SK-N-SH (cell line): ENCODE measurements around the gene MLXIPL. TPM values are rescaled to one million over a fixed set of nuclear protein-coding genes. Genes with fewer than 3 reads are reported as not detected.

Experiments used
- CTCF ChIA-PET: fragments of 300-600, 350-600 bp; formaldehyde crosslinking; extraction: SDS; loops from one replicate; lab custom pipeline; 2021; lab: Yijun Ruan, JAX
- POLR2A ChIA-PET: fragments of 350-600 bp; sonication (Branson Sonifier 250); formaldehyde crosslinking; extraction: SDS; loops from one replicate; lab custom pipeline; 2020; ENCODE audit warnings: antibody characterized with exemption, inconsistent platforms; lab: Yijun Ruan, JAX
- DNase-seq: peaks from one replicate; pipeline ENCODE4 v3.0.0; 2012
- H2AFZ ChIP-seq: fragments of 200-600 bp; sonication (generic); 2 replicates; pipeline ENCODE4 v1.8.1; 2016; ENCODE audit warnings: antibody characterized with exemption, mild to moderate bottlenecking, low read depth
- H3F3A ChIP-seq: fragments of 200-600 bp; sonication (generic); replicated peaks from 2 replicates; pipeline ENCODE3; 2016; ENCODE audit warnings: antibody characterized with exemption, mild to moderate bottlenecking; ENCODE audit not compliant: insufficient read depth
- H3K27ac ChIP-seq, 2 experiments: fragments of 200-500 bp in 1 of 2; fragments of 200-600 bp in 1 of 2; sonication (Bioruptor generic) in 1 of 2; sonication (generic), shearing (Covaris generic) in 1 of 2; 2 replicates each; pipeline versions ENCODE4 v1.5.1 to v1.6.1; 2014 to 2016; ENCODE audit warnings: low read depth in 2 of 2, inconsistent platforms in 1 of 2, low read length in 1 of 2, mild to moderate bottlenecking in 1 of 2, mixed read lengths in 1 of 2
- H3K27me3 ChIP-seq: fragments of 200-600 bp; sonication (generic), shearing (Covaris generic); 2 replicates; pipeline ENCODE4 v1.6.1; 2016; ENCODE audit warnings: mixed run types; ENCODE audit not compliant: insufficient read depth
- H3K36me3 ChIP-seq, 2 experiments: fragments of 200-500 bp in 1 of 2; fragments of 200-600 bp in 1 of 2; sonication (Bioruptor generic) in 1 of 2; sonication (generic) in 1 of 2; replicated peaks in 1 of 2; 2 replicates each; pipeline versions ENCODE3 to v1.5.1; 2014 to 2016; ENCODE audit warnings: low read length in 1 of 2, mild to moderate bottlenecking in 1 of 2; ENCODE audit not compliant: insufficient read depth in 2 of 2, control insufficient read depth in 1 of 2
- H3K4me1 ChIP-seq, 2 experiments: fragments of 200-500 bp in 1 of 2; fragments of 200-600 bp in 1 of 2; sonication (Bioruptor generic) in 1 of 2; sonication (generic), shearing (Covaris generic) in 1 of 2; 2 replicates each; pipeline versions ENCODE4 v1.5.1 to v1.6.1; 2014 to 2016; ENCODE audit warnings: low read depth in 1 of 2, low read length in 1 of 2, mixed run types in 1 of 2; ENCODE audit not compliant: insufficient read depth in 2 of 2, control insufficient read depth in 1 of 2
- H3K4me2 ChIP-seq: fragments of 200-600 bp; sonication (generic), shearing (Covaris generic); 2 replicates; pipeline ENCODE4 v1.6.1; 2017; ENCODE audit warnings: mixed run types
- H3K4me3 ChIP-seq, 2 experiments: fragments of 200-500 bp in 1 of 2; fragments of 200-600 bp in 1 of 2; sonication (Bioruptor generic) in 1 of 2; sonication (generic), shearing (Covaris generic) in 1 of 2; 2 replicates each; pipeline versions ENCODE4 v1.5.1 to v1.8.1; 2014 to 2016; ENCODE audit warnings: low read depth in 2 of 2, inconsistent platforms in 1 of 2, low read length in 1 of 2, mild to moderate bottlenecking in 1 of 2, mixed read lengths in 1 of 2, moderate library complexity in 1 of 2
- H3K79me2 ChIP-seq: fragments of 200-600 bp; sonication (generic); 2 replicates; pipeline ENCODE4 v1.8.1; 2017; ENCODE audit warnings: mild to moderate bottlenecking; ENCODE audit not compliant: insufficient read depth
- H3K9ac ChIP-seq: fragments of 200-600 bp; sonication (generic); 2 replicates; pipeline ENCODE4 v1.6.1; 2017; ENCODE audit warnings: mixed run types
- H3K9me2 ChIP-seq: fragments of 200-600 bp; sonication (generic); 2 replicates; pipeline ENCODE4 v1.6.1; 2017; ENCODE audit warnings: mixed run types
- H3K9me3 ChIP-seq: fragments of 200-600 bp; sonication (generic); 2 replicates; pipeline ENCODE4 v1.6.1; 2017; ENCODE audit warnings: mixed run types, mild to moderate bottlenecking, moderate library complexity
- H4K20me1 ChIP-seq: fragments of 200-600 bp; sonication (generic); 2 replicates; pipeline ENCODE4 v1.6.1; 2017; ENCODE audit warnings: mild to moderate bottlenecking, mixed run types; ENCODE audit not compliant: insufficient read depth
- ELF1 ChIP-seq: IDR thresholded peaks from 2 replicates; pipeline ENCODE4 v1.4.0; 2012
- EP300 ChIP-seq, 2 experiments: IDR thresholded peaks; 2 replicates each; pipeline versions ENCODE4 v1.4.0 to v1.6.1; 2012; ENCODE audit warnings: borderline replicate concordance in 1 of 2, low read depth in 1 of 2, low read length in 1 of 2
- EZH2phosphoT487 ChIP-seq: fragments of 200-600 bp; sonication (generic); IDR thresholded peaks from 2 replicates; pipeline ENCODE4 v1.6.1; 2017; ENCODE audit warnings: low read depth, mixed run types, mild to moderate bottlenecking, antibody characterized with exemption, moderate library complexity, borderline replicate concordance
- FOSL2 ChIP-seq: IDR thresholded peaks from 2 replicates; pipeline ENCODE4 v1.4.0; 2012; ENCODE audit warnings: low read depth, mild to moderate bottlenecking, moderate library complexity, borderline replicate concordance
- FOXJ3 ChIP-seq: sonication (generic); formaldehyde crosslinking; IDR thresholded peaks from 2 replicates; pipeline ENCODE4 v1.5.1; 2020; ENCODE audit warnings: mild to moderate bottlenecking, missing genetic modification reagents
- FOXM1 ChIP-seq: IDR thresholded peaks from 2 replicates; pipeline ENCODE4 v1.4.0; 2012; ENCODE audit warnings: low read depth, mild to moderate bottlenecking
- MXI1 ChIP-seq: IDR thresholded peaks from 2 replicates; pipeline ENCODE4 v1.6.1; 2012; ENCODE audit warnings: mild to moderate bottlenecking, low read depth, low read length, improper control_type of control experiment
- NFIC ChIP-seq: IDR thresholded peaks from 2 replicates; pipeline ENCODE4 v1.4.0; 2012; ENCODE audit warnings: borderline replicate concordance
- SIN3A ChIP-seq: IDR thresholded peaks from 2 replicates; pipeline ENCODE4 v1.6.1; 2012; ENCODE audit warnings: low read depth, mild to moderate bottlenecking, low read length, moderate library complexity, borderline replicate concordance
- TCF12 ChIP-seq: IDR thresholded peaks from 2 replicates; pipeline ENCODE4 v1.4.0; 2012
- TEAD4 ChIP-seq: IDR thresholded peaks from 2 replicates; pipeline ENCODE4 v1.4.0; 2012; ENCODE audit warnings: mild to moderate bottlenecking, borderline replicate concordance; ENCODE audit not compliant: insufficient read depth
- YY1 ChIP-seq: IDR thresholded peaks from 2 replicates; pipeline ENCODE4 v1.4.0; 2012; ENCODE audit warnings: low read depth, mild to moderate bottlenecking
- WGBS: methylation state at CpG from one replicate; pipeline ENCODE4 v1.1.6; 2017; ENCODE audit warnings: low lambda C conversion rate; 5-methylcytosine and 5-hydroxymethylcytosine counted together
- polyA plus RNA-seq, 3 experiments: library from polyadenylated mRNA; depleted of rRNA; stranded (reverse); fragments of >200 nt; gene quantifications; 2 replicates each; pipeline ENCODE4 v1.2.3, GENCODE V29; 2012
- TF ChIP-seq, protein P1 (sequence below): IDR thresholded peaks from 2 replicates; pipeline ENCODE4 v1.4.0; 2012; ENCODE audit warnings: low read depth, borderline replicate concordance
- TF ChIP-seq, protein P2 (sequence below): IDR thresholded peaks from 2 replicates; pipeline ENCODE4 v1.4.0; 2012; ENCODE audit warnings: low read depth
- TF ChIP-seq, protein P3 (sequence below): fragments of 200-600 bp; sonication (generic); IDR thresholded peaks from 2 replicates; pipeline ENCODE4 v1.6.1; 2017; ENCODE audit warnings: antibody characterized with exemption, mild to moderate bottlenecking, moderate library complexity
- TF ChIP-seq, protein P4 (sequence below): fragments of 150-350 bp; IDR thresholded peaks from 2 replicates; pipeline ENCODE4 v1.6.1; 2016; ENCODE audit warnings: mild to moderate bottlenecking, low read depth, low read length
- TF ChIP-seq, protein P5 (sequence below): fragments of 150-350 bp; IDR thresholded peaks from 2 replicates; pipeline ENCODE4 v1.6.1; 2017; ENCODE audit warnings: antibody characterized with exemption, low read length, low read depth, borderline replicate concordance
- TF ChIP-seq, protein P6 (sequence below): IDR thresholded peaks from 2 replicates; pipeline ENCODE4 v1.6.1; 2012; ENCODE audit warnings: mild to moderate bottlenecking, low read depth, low read length, moderate library complexity
- TF ChIP-seq, protein P7 (sequence below): IDR thresholded peaks from 2 replicates; pipeline ENCODE4; 2012

MLXIPL gene
- polyA plus RNA-seq, 1 of the 3 experiments (the other 2 are of a cell fraction), result 0.21 TPM

DNA sequence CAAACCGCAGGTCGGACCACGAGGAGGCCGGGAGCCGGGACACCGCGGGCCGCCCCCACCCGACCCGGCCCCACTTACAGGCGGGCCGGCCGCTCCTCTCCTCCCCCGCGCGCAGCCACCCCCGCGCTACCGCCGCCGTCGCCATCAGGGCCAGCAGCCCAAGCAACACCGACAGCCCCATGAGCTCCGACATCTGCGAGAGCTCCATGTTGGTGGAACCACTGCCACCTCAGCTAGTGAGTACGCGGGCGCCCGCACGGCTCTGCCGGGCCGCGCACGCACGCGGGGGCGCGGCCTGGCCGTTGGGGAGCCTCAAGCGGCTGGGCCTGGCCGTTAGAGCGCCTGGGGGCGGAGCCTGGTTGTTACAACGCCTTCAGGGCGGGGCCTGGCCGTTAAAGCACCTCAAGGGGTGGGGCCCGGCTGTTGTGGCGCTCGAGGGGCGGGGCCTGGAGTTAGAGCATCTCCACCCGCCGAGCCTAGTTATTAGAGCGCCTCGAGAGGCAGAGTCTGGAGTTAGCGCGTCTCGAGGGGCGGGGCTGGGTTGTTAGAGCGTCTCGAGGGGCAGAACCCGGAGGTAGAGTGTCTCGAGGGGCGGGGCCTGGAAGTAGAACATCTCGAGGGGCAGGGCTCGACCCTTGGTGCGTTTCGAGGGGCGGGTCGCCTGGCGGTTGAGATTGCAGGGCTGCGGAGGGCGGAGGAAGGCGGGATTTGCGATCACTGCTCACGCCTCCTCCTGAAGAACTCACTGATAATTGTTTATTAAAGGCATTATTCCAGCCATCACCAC is 45.8 kb downstream of the MLXIPL start, which contains the start of gene TBL2:
TSS of gene TBL2 (minus strand) at position 238 of the 787 bp plus-strand sequence. CDS start at position 208, 30 bp downstream.
- H3K4me1 ChIP-seq, result peaks cover 6 to 10% of the 10 kb centered on the region in 2 experiments; a peak in 3 of 4 replicates
- CTCF ChIA-PET, result interaction anchor here (1.0 to 2.4 kb wide), 5 partner anchors 10 to 90 kb away, joined by 3 to 11 read pairs (median 3); partner anchors contain the start of gene VPS37D
- WGBS, result under 1% methylated on average over 56 of the region's 75 CpGs
- TF ChIP-seq, protein P1, sequence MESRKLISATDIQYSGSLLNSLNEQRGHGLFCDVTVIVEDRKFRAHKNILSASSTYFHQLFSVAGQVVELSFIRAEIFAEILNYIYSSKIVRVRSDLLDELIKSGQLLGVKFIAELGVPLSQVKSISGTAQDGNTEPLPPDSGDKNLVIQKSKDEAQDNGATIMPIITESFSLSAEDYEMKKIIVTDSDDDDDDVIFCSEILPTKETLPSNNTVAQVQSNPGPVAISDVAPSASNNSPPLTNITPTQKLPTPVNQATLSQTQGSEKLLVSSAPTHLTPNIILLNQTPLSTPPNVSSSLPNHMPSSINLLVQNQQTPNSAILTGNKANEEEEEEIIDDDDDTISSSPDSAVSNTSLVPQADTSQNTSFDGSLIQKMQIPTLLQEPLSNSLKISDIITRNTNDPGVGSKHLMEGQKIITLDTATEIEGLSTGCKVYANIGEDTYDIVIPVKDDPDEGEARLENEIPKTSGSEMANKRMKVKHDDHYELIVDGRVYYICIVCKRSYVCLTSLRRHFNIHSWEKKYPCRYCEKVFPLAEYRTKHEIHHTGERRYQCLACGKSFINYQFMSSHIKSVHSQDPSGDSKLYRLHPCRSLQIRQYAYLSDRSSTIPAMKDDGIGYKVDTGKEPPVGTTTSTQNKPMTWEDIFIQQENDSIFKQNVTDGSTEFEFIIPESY, result no peak
- TF ChIP-seq TEAD4 (no peak), MXI1 (peak; percentile 90), YY1 (peak; percentile 75), TCF12 (no peak), NFIC (no peak), EP300 (IDR thresholded peaks at IDR 0.05; ENCODE audit: borderline replicate concordance in 1 of 2, low read depth in 1 of 2, low read length in 1 of 2) (peak in 1 of 2 experiments; percentile 20; a peak in 1 of 4 replicates), FOSL2 (no peak), FOXJ3 (CRISPR knock-in tag) (no peak), SIN3A (peak; percentile 96), ELF1 (peak; percentile 14; the same call in 1 of the 2 replicates), FOXM1 (no peak), EZH2phosphoT487 (no peak)
- TF ChIP-seq, protein P2, sequence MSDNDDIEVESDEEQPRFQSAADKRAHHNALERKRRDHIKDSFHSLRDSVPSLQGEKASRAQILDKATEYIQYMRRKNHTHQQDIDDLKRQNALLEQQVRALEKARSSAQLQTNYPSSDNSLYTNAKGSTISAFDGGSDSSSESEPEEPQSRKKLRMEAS, result no peak; the same call in 1 of the 2 replicates
- TF ChIP-seq, protein P3, sequence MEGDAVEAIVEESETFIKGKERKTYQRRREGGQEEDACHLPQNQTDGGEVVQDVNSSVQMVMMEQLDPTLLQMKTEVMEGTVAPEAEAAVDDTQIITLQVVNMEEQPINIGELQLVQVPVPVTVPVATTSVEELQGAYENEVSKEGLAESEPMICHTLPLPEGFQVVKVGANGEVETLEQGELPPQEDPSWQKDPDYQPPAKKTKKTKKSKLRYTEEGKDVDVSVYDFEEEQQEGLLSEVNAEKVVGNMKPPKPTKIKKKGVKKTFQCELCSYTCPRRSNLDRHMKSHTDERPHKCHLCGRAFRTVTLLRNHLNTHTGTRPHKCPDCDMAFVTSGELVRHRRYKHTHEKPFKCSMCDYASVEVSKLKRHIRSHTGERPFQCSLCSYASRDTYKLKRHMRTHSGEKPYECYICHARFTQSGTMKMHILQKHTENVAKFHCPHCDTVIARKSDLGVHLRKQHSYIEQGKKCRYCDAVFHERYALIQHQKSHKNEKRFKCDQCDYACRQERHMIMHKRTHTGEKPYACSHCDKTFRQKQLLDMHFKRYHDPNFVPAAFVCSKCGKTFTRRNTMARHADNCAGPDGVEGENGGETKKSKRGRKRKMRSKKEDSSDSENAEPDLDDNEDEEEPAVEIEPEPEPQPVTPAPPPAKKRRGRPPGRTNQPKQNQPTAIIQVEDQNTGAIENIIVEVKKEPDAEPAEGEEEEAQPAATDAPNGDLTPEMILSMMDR, result no peak
- TF ChIP-seq, protein P4, sequence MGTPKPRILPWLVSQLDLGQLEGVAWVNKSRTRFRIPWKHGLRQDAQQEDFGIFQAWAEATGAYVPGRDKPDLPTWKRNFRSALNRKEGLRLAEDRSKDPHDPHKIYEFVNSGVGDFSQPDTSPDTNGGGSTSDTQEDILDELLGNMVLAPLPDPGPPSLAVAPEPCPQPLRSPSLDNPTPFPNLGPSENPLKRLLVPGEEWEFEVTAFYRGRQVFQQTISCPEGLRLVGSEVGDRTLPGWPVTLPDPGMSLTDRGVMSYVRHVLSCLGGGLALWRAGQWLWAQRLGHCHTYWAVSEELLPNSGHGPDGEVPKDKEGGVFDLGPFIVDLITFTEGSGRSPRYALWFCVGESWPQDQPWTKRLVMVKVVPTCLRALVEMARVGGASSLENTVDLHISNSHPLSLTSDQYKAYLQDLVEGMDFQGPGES, result no peak
- TF ChIP-seq, protein P5, sequence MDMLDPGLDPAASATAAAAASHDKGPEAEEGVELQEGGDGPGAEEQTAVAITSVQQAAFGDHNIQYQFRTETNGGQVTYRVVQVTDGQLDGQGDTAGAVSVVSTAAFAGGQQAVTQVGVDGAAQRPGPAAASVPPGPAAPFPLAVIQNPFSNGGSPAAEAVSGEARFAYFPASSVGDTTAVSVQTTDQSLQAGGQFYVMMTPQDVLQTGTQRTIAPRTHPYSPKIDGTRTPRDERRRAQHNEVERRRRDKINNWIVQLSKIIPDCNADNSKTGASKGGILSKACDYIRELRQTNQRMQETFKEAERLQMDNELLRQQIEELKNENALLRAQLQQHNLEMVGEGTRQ, result no peak
- TF ChIP-seq, protein P6, sequence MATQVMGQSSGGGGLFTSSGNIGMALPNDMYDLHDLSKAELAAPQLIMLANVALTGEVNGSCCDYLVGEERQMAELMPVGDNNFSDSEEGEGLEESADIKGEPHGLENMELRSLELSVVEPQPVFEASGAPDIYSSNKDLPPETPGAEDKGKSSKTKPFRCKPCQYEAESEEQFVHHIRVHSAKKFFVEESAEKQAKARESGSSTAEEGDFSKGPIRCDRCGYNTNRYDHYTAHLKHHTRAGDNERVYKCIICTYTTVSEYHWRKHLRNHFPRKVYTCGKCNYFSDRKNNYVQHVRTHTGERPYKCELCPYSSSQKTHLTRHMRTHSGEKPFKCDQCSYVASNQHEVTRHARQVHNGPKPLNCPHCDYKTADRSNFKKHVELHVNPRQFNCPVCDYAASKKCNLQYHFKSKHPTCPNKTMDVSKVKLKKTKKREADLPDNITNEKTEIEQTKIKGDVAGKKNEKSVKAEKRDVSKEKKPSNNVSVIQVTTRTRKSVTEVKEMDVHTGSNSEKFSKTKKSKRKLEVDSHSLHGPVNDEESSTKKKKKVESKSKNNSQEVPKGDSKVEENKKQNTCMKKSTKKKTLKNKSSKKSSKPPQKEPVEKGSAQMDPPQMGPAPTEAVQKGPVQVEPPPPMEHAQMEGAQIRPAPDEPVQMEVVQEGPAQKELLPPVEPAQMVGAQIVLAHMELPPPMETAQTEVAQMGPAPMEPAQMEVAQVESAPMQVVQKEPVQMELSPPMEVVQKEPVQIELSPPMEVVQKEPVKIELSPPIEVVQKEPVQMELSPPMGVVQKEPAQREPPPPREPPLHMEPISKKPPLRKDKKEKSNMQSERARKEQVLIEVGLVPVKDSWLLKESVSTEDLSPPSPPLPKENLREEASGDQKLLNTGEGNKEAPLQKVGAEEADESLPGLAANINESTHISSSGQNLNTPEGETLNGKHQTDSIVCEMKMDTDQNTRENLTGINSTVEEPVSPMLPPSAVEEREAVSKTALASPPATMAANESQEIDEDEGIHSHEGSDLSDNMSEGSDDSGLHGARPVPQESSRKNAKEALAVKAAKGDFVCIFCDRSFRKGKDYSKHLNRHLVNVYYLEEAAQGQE, result 0 out of 2 replicates have a peak, but pooled peaks have one; percentile 55
- TF ChIP-seq, protein P7, sequence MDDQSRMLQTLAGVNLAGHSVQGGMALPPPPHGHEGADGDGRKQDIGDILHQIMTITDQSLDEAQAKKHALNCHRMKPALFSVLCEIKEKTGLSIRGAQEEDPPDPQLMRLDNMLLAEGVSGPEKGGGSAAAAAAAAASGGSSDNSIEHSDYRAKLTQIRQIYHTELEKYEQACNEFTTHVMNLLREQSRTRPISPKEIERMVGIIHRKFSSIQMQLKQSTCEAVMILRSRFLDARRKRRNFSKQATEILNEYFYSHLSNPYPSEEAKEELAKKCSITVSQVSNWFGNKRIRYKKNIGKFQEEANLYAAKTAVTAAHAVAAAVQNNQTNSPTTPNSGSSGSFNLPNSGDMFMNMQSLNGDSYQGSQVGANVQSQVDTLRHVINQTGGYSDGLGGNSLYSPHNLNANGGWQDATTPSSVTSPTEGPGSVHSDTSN, result peak; percentile 32; the same call in 1 of the 2 replicates

More for the DNA sequence above, 45.8 kb downstream of the MLXIPL start, which contains the start of gene TBL2:
- Histone ChIP-seq H2AFZ (peak within 1 kb of the TSS; percentile 84), H3K9me3 (no peaks in the 10 kb centered on the region), H4K20me1 (peaks cover 25% of the 10 kb centered on the region), H3K4me2 (peak within 1 kb of the TSS; percentile 93), H3K9ac (peak within 1 kb of the TSS; percentile 96), H3K27me3 (no peaks in the 10 kb centered on the region), H3K27ac (peak within 1 kb of the TSS; percentile 80 to 89), H3F3A (peaks cover 16% of the 10 kb centered on the region), H3K36me3 (peaks cover 13 to 31% of the 10 kb centered on the region in 2 experiments), H3K4me3 (peak within 1 kb of the TSS; percentile 63 to 100), H3K9me2 (no peaks in the 10 kb centered on the region), H3K79me2 (peaks cover 48% of the 10 kb centered on the region)
- DNase-seq, result peak; percentile 100
- POLR2A ChIA-PET, result interaction anchor here (0.6 to 1.3 kb wide), 9 partner anchors 9 to 149 kb away, joined by 3 to 8 read pairs (median 3); partner anchors contain the start of gene STX1A
